Nephron progenitor cell (in vitro differentiated cells): ENCODE data around the gene PCNX4.

ENCODE experiments used
- DNase-seq: peaks from one replicate; pipeline ENCODE4 v3.0.0; 2021
- H3K27ac Mint-ChIP-seq: 2 replicates; pipeline ENCODE4 v1.8.0; 2021; ENCODE audit warnings: mild to moderate bottlenecking, moderate library complexity, mixed read lengths
- H3K27me3 Mint-ChIP-seq: 2 replicates; pipeline ENCODE4 v1.8.0; 2021; ENCODE audit warnings: mild to moderate bottlenecking, low read depth, mixed read lengths; ENCODE audit not compliant: poor library complexity
- H3K36me3 Mint-ChIP-seq: 2 replicates; pipeline ENCODE4 v1.8.0; 2021; ENCODE audit warnings: low read depth, mixed read lengths
- H3K4me1 Mint-ChIP-seq: 2 replicates; pipeline ENCODE4 v1.8.0; 2021; ENCODE audit warnings: mixed read lengths
- H3K4me3 Mint-ChIP-seq: 2 replicates; pipeline ENCODE4 v1.8.0; 2021; ENCODE audit warnings: mild to moderate bottlenecking, moderate library complexity, mixed read lengths
- H3K9me3 Mint-ChIP-seq: 2 replicates; pipeline ENCODE4 v1.8.0; 2021; ENCODE audit warnings: mild to moderate bottlenecking, moderate library complexity, mixed read lengths
- CTCF ChIP-seq: fragments of 200-600 bp; sonication (generic); IDR thresholded peaks from 2 replicates; pipeline ENCODE4 v1.5.0; 2021; ENCODE audit warnings: antibody characterized with exemption

The PCNX4 gene

GRCh38 chr14:60134702-60135101, 43.0 kb downstream of the PCNX4 start:
- Mint-ChIP-seq H3K9me3 (peaks cover 5% of the 10 kb centered on the region), H3K27me3 (no peaks in the 10 kb centered on the region), H3K27ac (no peak overlapping the region), H3K4me3 (no peak overlapping the region), H3K36me3 (peaks cover 65% of the 10 kb centered on the region), H3K4me1 (no peaks in the 10 kb centered on the region)
- no peak for DNase-seq
- TF ChIP-seq CTCF = no peak

DNA sequence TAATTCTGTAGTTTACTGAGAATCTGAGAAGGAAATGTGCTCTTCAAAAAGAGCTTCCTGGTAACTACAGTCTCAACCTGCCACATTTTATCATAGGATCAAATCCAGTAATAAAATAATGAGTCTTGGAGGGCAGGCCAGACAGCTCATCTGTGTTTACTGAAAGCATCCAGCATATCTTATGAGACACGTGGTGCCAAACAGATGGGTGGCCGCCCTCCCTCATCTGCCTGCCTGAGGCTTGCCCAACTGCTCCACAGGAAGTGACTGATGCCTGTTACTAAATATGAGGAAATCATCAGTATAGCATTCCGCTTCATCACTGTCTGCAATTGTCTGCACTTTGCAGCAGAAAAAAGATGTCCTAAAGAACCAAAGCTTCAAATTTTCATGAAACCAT, 60.0 kb downstream of the PCNX4 start:
- TF ChIP-seq CTCF = no peak
- no peaks in the 10 kb centered on the region for H3K9me3 Mint-ChIP-seq

GRCh38 chr14:60153991-60154390, 62.3 kb downstream of the PCNX4 start:
- Mint-ChIP-seq H3K9me3 (no peaks in the 10 kb centered on the region), H3K4me3 (no peak overlapping the region), H3K27ac (no peak overlapping the region), H3K4me1 (peaks cover 5% of the 10 kb centered on the region), H3K36me3 (peaks cover 72% of the 10 kb centered on the region), H3K27me3 (no peaks in the 10 kb centered on the region)
- no peak for TF ChIP-seq CTCF
- no peak for DNase-seq

More for the DNA sequence above, 60.0 kb downstream of the PCNX4 start:
- Mint-ChIP-seq H3K27me3 (peaks cover 3% of the 10 kb centered on the region), H3K4me1 (peaks cover 5% of the 10 kb centered on the region), H3K27ac (no peak overlapping the region), H3K4me3 (no peak overlapping the region), H3K36me3 (peaks cover 77% of the 10 kb centered on the region)
- DNase-seq = no peak

DNA sequence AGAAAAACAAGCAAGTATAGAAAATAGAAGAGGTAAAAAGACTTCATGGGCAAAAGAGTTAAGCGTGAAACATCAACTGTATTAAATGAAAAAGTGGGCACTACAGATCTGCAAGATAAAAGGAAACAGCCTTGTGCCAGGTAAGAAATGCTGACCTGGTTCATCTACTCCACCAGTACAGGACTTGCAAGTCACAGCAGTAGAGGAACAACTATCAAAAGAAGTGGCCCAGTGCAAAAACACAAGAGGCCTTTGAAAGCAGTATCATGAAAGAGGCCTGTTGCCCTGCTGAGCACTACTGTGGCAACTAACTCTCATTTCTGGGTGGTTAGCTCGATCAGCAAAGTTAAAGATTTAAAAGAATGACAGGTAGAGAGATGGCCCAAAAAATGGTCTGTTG, 62.9 kb downstream of the PCNX4 start:
- no peaks in the 10 kb centered on the region for H3K27me3 Mint-ChIP-seq
- H3K36me3 Mint-ChIP-seq = peaks cover 72% of the 10 kb centered on the region
- no peak for TF ChIP-seq CTCF
- H3K27ac Mint-ChIP-seq = peak overlapping the region; percentile 46
- no peak overlapping the region for H3K4me3 Mint-ChIP-seq
- no peaks in the 10 kb centered on the region for H3K9me3 Mint-ChIP-seq
- DNase-seq = no peak
- peaks cover 5% of the 10 kb centered on the region for H3K4me1 Mint-ChIP-seq

DNA sequence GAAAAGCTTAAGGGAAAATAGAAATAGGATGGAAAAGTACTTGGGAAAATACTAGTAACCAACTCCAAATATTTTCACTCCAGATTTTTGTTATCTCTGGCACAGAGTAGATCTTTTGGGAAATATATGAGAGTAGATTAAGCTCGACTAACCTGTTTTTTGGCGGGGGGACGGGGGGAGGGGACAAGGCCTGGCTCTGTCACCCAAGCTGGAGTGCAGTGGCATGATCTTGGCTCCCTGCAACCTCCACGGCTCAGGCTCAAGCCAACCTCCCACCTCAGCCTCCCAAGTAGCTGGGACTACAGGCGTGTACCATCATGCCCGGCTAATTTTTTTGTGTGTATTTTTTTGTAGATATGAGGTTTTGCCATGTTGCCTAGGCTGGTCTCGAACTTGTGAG, 68.7 kb downstream of the PCNX4 start:
- peaks cover 3% of the 10 kb centered on the region for H3K27me3 Mint-ChIP-seq
- no peak for DNase-seq
- no peak overlapping the region for H3K27ac Mint-ChIP-seq
- H3K9me3 Mint-ChIP-seq = no peaks in the 10 kb centered on the region
- TF ChIP-seq CTCF = no peak
- peaks cover 40% of the 10 kb centered on the region for H3K36me3 Mint-ChIP-seq
- no peak overlapping the region for H3K4me3 Mint-ChIP-seq
- peaks cover 33% of the 10 kb centered on the region for H3K4me1 Mint-ChIP-seq

DNA sequence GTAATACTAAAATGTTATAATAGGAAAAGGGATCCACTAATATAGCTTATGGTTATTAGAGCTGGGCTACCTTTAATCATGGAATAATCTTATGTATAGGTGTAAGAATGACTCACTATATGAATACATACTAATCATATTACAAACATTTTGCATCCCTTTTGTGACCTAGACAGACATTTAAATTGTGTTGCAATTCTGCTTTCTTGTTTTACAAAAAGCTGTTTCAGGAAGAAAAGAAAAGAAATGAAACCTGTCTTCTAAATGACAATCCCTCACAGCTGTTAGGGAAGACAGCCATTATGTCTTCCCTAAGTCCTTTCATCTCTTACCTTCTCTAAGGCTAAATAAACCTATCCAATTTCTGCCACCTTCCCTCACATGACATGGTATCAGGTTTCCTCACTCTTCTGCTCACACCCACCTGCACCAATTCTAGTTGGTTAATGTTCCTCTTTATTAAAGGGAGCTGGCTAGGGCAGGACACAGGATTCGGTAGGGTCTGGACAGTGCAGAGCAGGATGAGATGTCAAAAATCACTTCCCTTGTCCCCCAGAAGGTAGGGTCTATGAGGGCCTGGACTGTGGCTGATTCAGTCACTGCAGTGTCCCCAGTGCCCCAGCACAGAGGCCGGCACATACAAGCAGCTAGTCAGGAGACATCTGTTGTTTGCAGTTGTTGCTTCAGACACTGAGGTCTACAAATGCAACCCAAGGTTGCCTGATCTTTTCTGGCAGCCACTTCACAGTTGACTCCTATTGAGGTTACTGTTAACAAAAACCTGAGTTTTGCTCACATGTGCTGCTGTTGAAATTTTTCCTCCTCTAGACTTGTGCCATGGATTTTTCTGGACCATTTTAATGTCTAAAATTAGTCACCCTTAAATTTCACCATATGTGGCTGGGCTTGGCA, 69.7 kb downstream of the PCNX4 start:
- H3K9me3 Mint-ChIP-seq = no peaks in the 10 kb centered on the region
- H3K27me3 Mint-ChIP-seq = peaks cover 3% of the 10 kb centered on the region
- DNase-seq = no peak
- H3K4me3 Mint-ChIP-seq = no peak overlapping the region
- H3K4me1 Mint-ChIP-seq = peaks cover 38% of the 10 kb centered on the region
- peak overlapping the region; percentile 87 for H3K27ac Mint-ChIP-seq
- no peak for TF ChIP-seq CTCF
- peaks cover 32% of the 10 kb centered on the region for H3K36me3 Mint-ChIP-seq
